Neuronal stem cell (in vitro differentiated cells): ENCODE results near the gene GLG1.
A peak's percentile ranks its signal among the peaks of the same experiment; 100 is the strongest.
"Not testable (repeated sequence)": the region's sequence is repeated elsewhere in the genome, so short reads cannot be mapped to it uniquely, and the experiment has no call there.

ENCODE experiments used
- DNase-seq: peaks from one replicate; pipeline ENCODE4 v3.0.0-alpha.2; 2013; ENCODE audit warnings: low spot score
- H2AFZ ChIP-seq: one replicate; pipeline ENCODE4 v1.6.1; 2013; ENCODE audit warnings: mild to moderate bottlenecking, low read length, inconsistent platforms
- H2AK5ac ChIP-seq: 2 replicates; pipeline ENCODE4 v1.6.1; 2013; ENCODE audit warnings: low read depth, mild to moderate bottlenecking, inconsistent platforms, low read length, moderate library complexity, mixed read lengths
- H2BK120ac ChIP-seq: 2 replicates; pipeline ENCODE4 v1.6.1; 2013; ENCODE audit warnings: low read depth, mild to moderate bottlenecking, inconsistent platforms, low read length, moderate library complexity, mixed read lengths
- H2BK12ac ChIP-seq: one replicate; pipeline ENCODE4 v1.6.1; 2013; ENCODE audit warnings: low read length, inconsistent platforms
- H2BK15ac ChIP-seq: 2 replicates; pipeline ENCODE4 v1.6.1; 2013; ENCODE audit warnings: mild to moderate bottlenecking, low read length, inconsistent platforms, mixed read lengths
- H2BK5ac ChIP-seq: one replicate; pipeline ENCODE4 v1.6.1; 2013; ENCODE audit warnings: inconsistent platforms, mild to moderate bottlenecking, low read length, moderate library complexity
- H3K14ac ChIP-seq: one replicate; pipeline ENCODE4 v1.6.1; 2013; ENCODE audit warnings: low read length, inconsistent platforms
- H3K18ac ChIP-seq: 2 replicates; pipeline ENCODE4 v1.6.1; 2013; ENCODE audit warnings: low read length, inconsistent platforms
- H3K23ac ChIP-seq: 2 replicates; pipeline ENCODE4 v1.6.1; 2013; ENCODE audit warnings: low read depth, mild to moderate bottlenecking, mixed read lengths, low read length, inconsistent platforms; ENCODE audit not compliant: poor library complexity
- H3K27ac ChIP-seq: replicated peaks from 3 replicates; pipeline ENCODE4 v1.5.1; 2013; ENCODE audit warnings: low read length, inconsistent platforms
- H3K27me3 ChIP-seq, 3 experiments: 2 replicates each; pipeline ENCODE4 v1.6.1; 2013; ENCODE audit warnings: low read length in 3 of 3, mild to moderate bottlenecking in 2 of 3, inconsistent platforms in 1 of 3, low read depth in 1 of 3, mixed read lengths in 1 of 3, moderate library complexity in 1 of 3; ENCODE audit not compliant: control insufficient read depth in 3 of 3, insufficient read depth in 3 of 3
- H3K36me3 ChIP-seq, 2 donors: replicated peaks in 1 of 2; 2 replicates each; pipeline ENCODE4 v1.6.1; 2013; ENCODE audit warnings: low read length in 2 of 2; ENCODE audit not compliant: control insufficient read depth in 2 of 2, insufficient read depth in 2 of 2
- H3K4ac ChIP-seq: 2 replicates; pipeline ENCODE4 v1.6.1; 2013; ENCODE audit warnings: inconsistent platforms, mild to moderate bottlenecking, low read length, moderate library complexity
- H3K4me1 ChIP-seq, 2 donors: 1 replicate in 1 of 2; 2 replicates in 1 of 2; pipeline ENCODE4 v1.6.1; 2013; ENCODE audit warnings: low read length in 2 of 2, low read depth in 1 of 2; ENCODE audit not compliant: control insufficient read depth in 2 of 2, insufficient read depth in 1 of 2
- H3K4me2 ChIP-seq: one replicate; pipeline ENCODE4 v1.6.1; 2013; ENCODE audit warnings: mild to moderate bottlenecking, low read length, inconsistent platforms; ENCODE audit not compliant: insufficient read depth, poor library complexity, severe bottlenecking
- H3K4me3 ChIP-seq, 2 donors: 2 replicates each; pipeline ENCODE4 v1.5.1; 2013; ENCODE audit warnings: low read length in 2 of 2, mild to moderate bottlenecking in 2 of 2, inconsistent platforms in 1 of 2, moderate library complexity in 1 of 2
- H3K79me1 ChIP-seq: one replicate; pipeline ENCODE4 v1.6.1; 2013; ENCODE audit warnings: low read depth, mild to moderate bottlenecking, inconsistent platforms, low read length, moderate library complexity
- H3K9ac ChIP-seq: one replicate; pipeline ENCODE4 v1.6.1; 2013; ENCODE audit warnings: mild to moderate bottlenecking, low read depth, low read length, inconsistent platforms; ENCODE audit not compliant: poor library complexity
- H3K9me3 ChIP-seq, 2 donors: replicated peaks in 1 of 2; 2 replicates each; pipeline versions ENCODE3 to v1.6.1; 2013; ENCODE audit warnings: low read length in 2 of 2, mild to moderate bottlenecking in 2 of 2, inconsistent platforms in 1 of 2, low read depth in 1 of 2, mixed read lengths in 1 of 2, moderate library complexity in 1 of 2; ENCODE audit not compliant: control insufficient read depth in 2 of 2, insufficient read depth in 1 of 2
- H4K8ac ChIP-seq: one replicate; pipeline ENCODE4 v1.6.1; 2013; ENCODE audit warnings: low read depth, mild to moderate bottlenecking, inconsistent platforms, low read length, moderate library complexity
- H4K91ac ChIP-seq: one replicate; pipeline ENCODE4 v1.6.1; 2013; ENCODE audit warnings: low read length, low read depth, mild to moderate bottlenecking, inconsistent platforms; ENCODE audit not compliant: poor library complexity
- WGBS, 2 donors: extraction: QIAGEN DNeasy Blood & Tissue Kit; methylation state at CpG; one replicate each; pipeline ENCODE4 v1.1.7; 2013; ENCODE audit warnings: missing lambda C conversion rate in 2 of 2, mixed read lengths in 1 of 2; ENCODE audit not compliant: insufficient read length in 2 of 2, insufficient replicate concordance in 1 of 2; ENCODE audit errors: extremely low coverage in 2 of 2; 5-methylcytosine and 5-hydroxymethylcytosine counted together

Gene GLG1

GRCh38 chr16:74428493-74428892 lies 178.4 kb downstream of the GLG1 start:
- H3K4me1 ChIP-seq, H2BK120ac ChIP-seq, H4K8ac ChIP-seq, H3K4me3 ChIP-seq, DNase-seq, H3K4me2 ChIP-seq, H3K4ac ChIP-seq, H2BK12ac ChIP-seq, H3K14ac ChIP-seq, H4K91ac ChIP-seq, H3K23ac ChIP-seq, H3K79me1 ChIP-seq, H2BK15ac ChIP-seq, H3K27ac ChIP-seq, H2BK5ac ChIP-seq, H2AFZ ChIP-seq, H3K9ac ChIP-seq, H3K36me3 ChIP-seq, H3K9me3 ChIP-seq, H3K27me3 ChIP-seq, H2AK5ac ChIP-seq, H3K18ac ChIP-seq: not testable (repeated sequence)
- WGBS, 2 donors, result no CpG with 5 or more reads among the region's 8 CpGs

GRCh38 chr16:74425751-74426150 lies 181.2 kb downstream of the GLG1 start:
- not testable (repeated sequence) for H2AK5ac ChIP-seq, H3K4me2 ChIP-seq, H2AFZ ChIP-seq, H2BK120ac ChIP-seq, H3K9ac ChIP-seq, H3K27ac ChIP-seq, H2BK5ac ChIP-seq, H2BK15ac ChIP-seq, H3K36me3 ChIP-seq, H2BK12ac ChIP-seq, DNase-seq, H3K4me3 ChIP-seq, H3K27me3 ChIP-seq, H3K9me3 ChIP-seq, H3K14ac ChIP-seq, H3K23ac ChIP-seq, H3K4ac ChIP-seq, H4K8ac ChIP-seq, H3K79me1 ChIP-seq, H3K18ac ChIP-seq, H3K4me1 ChIP-seq, H4K91ac ChIP-seq
- no CpG with 5 or more reads among the region's 6 CpGs for WGBS, 2 donors

GRCh38 chr16:74423721-74424120 lies 183.2 kb downstream of the GLG1 start:
- H3K14ac ChIP-seq, H3K9ac ChIP-seq, H2AFZ ChIP-seq, H3K27me3 ChIP-seq, DNase-seq, H2AK5ac ChIP-seq, H3K4me3 ChIP-seq, H3K18ac ChIP-seq, H3K79me1 ChIP-seq, H4K91ac ChIP-seq, H3K4me1 ChIP-seq, H2BK15ac ChIP-seq, H3K36me3 ChIP-seq, H3K27ac ChIP-seq, H3K23ac ChIP-seq, H4K8ac ChIP-seq, H2BK5ac ChIP-seq, H2BK120ac ChIP-seq, H3K4me2 ChIP-seq, H3K4ac ChIP-seq, H2BK12ac ChIP-seq, H3K9me3 ChIP-seq: not testable (repeated sequence)
- no CpG with 5 or more reads among the region's 4 CpGs for WGBS, 2 donors

- H2BK12ac ChIP-seq, H3K14ac ChIP-seq, H3K4me2 ChIP-seq, H2AK5ac ChIP-seq, H3K27ac ChIP-seq, H4K8ac ChIP-seq, H3K9ac ChIP-seq, H2BK15ac ChIP-seq, H3K4me3 ChIP-seq, H3K36me3 ChIP-seq, H3K27me3 ChIP-seq, H2BK5ac ChIP-seq, H3K4me1 ChIP-seq, H3K23ac ChIP-seq, H2BK120ac ChIP-seq, H3K9me3 ChIP-seq, DNase-seq, H4K91ac ChIP-seq, H3K79me1 ChIP-seq, H2AFZ ChIP-seq, H3K4ac ChIP-seq: not testable (repeated sequence)
- no CpG with 5 or more reads among the region's 17 CpGs for WGBS, 2 donors
- peak overlapping the region; percentile 65 for H3K18ac ChIP-seq
Measured at GRCh38 chr16:74422086-74422485, 184.8 kb downstream of the GLG1 start.
